Transverse colon (tissue), 4 donors: Measurements from ENCODE around the gene MORC4.

Source experiments
- EP300 ChIP-seq: sonication (generic); formaldehyde crosslinking; IDR thresholded peaks from one replicate; pipeline ENCODE4 v1.6.1; 2017; ENCODE audit warnings: antibody characterized with exemption, low read depth
- POLR2A ChIP-seq: fragments of 450-650 bp; IDR thresholded peaks from one replicate; pipeline ENCODE4 v1.6.1; 2016; ENCODE audit warnings: antibody characterized with exemption, mild to moderate bottlenecking, moderate library complexity
- POLR2AphosphoS5 ChIP-seq, 3 donors: sonication (generic); formaldehyde crosslinking; IDR thresholded peaks; one replicate each; pipeline ENCODE4 v1.6.1; 2016; ENCODE audit warnings: antibody characterized with exemption in 3 of 3
- TF ChIP-seq, protein P1 (sequence below), 5 experiments: fragments of 200-600 bp in 3 of 5; fragments of 450-650 bp in 2 of 5; sonication (generic) in 3 of 5; IDR thresholded peaks; 1 replicate in 2 of 5; 2 replicates in 3 of 5; pipeline ENCODE4 v1.5.1; 2016 to 2017; ENCODE audit warnings: antibody characterized with exemption in 5 of 5, inconsistent platforms in 3 of 5, mild to moderate bottlenecking in 2 of 5, moderate library complexity in 1 of 5

DNA sequence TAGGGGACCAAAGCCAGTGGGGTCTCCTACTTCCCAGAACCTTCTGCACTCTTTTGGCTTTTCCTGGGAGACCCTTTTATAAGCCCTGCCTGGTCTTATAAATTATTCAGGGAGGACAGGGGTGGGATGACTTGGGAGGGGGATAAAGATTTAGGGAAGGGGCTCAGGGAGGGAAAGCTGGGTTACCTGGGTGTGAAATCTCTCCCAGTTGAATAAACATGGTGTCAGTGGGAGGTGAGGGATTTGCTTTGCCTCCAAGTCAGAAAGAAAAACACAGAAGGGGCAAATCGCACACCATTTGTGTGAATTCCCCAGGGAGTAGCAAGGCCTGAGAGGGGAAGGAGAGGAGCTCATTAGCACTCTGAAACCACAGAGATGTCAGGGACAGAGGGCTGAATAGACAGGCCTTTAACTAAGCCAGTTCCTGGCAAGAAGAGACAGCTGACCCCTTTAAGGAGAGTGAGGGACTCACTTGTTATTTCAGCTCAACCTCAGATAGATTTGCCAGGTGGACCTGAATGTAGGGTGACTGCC, 96.7 kb downstream of the MORC4 start, which contains the start of gene RIPPLY1:
- TF ChIP-seq POLR2A (no peak), POLR2AphosphoS5 (IDR thresholded peaks at IDR 0.05) (no peak), EP300 (no peak)
- TF ChIP-seq, protein P1, sequence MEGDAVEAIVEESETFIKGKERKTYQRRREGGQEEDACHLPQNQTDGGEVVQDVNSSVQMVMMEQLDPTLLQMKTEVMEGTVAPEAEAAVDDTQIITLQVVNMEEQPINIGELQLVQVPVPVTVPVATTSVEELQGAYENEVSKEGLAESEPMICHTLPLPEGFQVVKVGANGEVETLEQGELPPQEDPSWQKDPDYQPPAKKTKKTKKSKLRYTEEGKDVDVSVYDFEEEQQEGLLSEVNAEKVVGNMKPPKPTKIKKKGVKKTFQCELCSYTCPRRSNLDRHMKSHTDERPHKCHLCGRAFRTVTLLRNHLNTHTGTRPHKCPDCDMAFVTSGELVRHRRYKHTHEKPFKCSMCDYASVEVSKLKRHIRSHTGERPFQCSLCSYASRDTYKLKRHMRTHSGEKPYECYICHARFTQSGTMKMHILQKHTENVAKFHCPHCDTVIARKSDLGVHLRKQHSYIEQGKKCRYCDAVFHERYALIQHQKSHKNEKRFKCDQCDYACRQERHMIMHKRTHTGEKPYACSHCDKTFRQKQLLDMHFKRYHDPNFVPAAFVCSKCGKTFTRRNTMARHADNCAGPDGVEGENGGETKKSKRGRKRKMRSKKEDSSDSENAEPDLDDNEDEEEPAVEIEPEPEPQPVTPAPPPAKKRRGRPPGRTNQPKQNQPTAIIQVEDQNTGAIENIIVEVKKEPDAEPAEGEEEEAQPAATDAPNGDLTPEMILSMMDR (IDR thresholded peaks at IDR 0.05), result no peak
